ENCODE data around the gene RNLS. TPM values are rescaled to one million over a fixed set of nuclear protein-coding genes. Genes with fewer than 3 reads are reported as not detected.

Gene RNLS
- total and polyA plus RNA-seq, 2 of the 4 experiments (the other 2 are of a cell fraction) = 4.5 to 7.0 TPM

DNA sequence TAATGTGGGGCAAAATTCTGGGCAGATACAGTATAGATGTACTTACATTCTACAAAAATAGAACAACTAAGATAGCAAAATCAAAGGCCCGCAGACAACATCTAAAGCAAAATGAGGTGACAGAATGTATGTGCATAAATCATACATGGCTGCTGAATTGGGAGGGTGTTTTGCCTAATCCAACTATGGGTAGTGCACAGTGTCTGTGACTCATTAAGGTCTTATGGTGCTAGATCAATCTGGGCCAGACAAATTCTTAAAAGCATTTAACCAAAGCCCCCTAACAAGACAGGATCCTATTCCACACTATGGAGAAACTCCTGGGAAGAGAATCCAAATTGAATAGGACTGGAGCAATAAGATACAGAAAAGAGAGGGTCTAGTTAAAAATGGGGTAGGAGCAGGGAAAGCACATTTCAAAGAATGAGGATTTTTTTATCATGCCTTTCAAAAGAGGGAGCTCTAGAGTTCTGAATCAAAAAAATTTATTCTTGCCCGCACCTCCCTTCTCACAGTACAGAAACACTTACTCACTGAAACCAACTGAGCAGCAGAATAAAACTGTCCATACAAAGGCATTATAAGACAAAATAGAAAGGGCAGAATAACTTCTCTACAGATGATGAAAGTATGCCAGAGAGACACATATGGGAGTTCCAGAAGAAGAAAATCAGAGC is 181.3 kb downstream of the RNLS start:
- H3K18ac ChIP-seq (ENCODE audit: low read depth, low read length) = no peak overlapping the region
- no peak overlapping the region for H2BK15ac ChIP-seq (ENCODE audit: low read depth, low read length)
- intact Hi-C loops (cut with micrococcal nuclease) (loop anchor here (5.0 kb wide), 1 partner anchor 150 kb away; no protein-coding TSS in a partner anchor), dilution Hi-C loops (cut with HindIII; ENCODE audit: low sequenced_read_pairs, unreplicated experiment) (no loop called here), in situ Hi-C loops (cut with MboI; ENCODE audit: low sequenced_read_pairs) (no loop called here)
- no peak overlapping the region for H3K4me2 ChIP-seq (ENCODE audit: low read depth, low read length)
- no peak overlapping the region for H3K14ac ChIP-seq (replicated peaks; ENCODE audit: low read depth, low read length)
- POLR2A ChIA-PET (ENCODE audit: unreplicated experiment) = no interaction called here
- no peak overlapping the region for H2AK5ac ChIP-seq (ENCODE audit: low read depth, low read length)
- H3K23ac ChIP-seq (ENCODE audit: low read depth, low read length) = no peak overlapping the region
- no peak overlapping the region for H3K9ac ChIP-seq (ENCODE audit: low read depth, low read length)
- peak; percentile 35 for DNase-seq
- H2BK5ac ChIP-seq (ENCODE audit: low read depth, low read length, poor library complexity, severe bottlenecking) = no peak overlapping the region
- no peaks in the 10 kb centered on the region for H3K36me3 ChIP-seq (ENCODE audit: control insufficient read depth, insufficient read depth, low read length)
- H2AFZ ChIP-seq (replicated peaks; ENCODE audit: low read length, poor library complexity) = no peak overlapping the region
- no peak overlapping the region for H2AK9ac ChIP-seq (replicated peaks; ENCODE audit: low read depth, low read length, poor library complexity)
- no peak overlapping the region for H2BK20ac ChIP-seq (ENCODE audit: low read depth, low read length)
- WGBS, 2 experiments (ENCODE audit: extremely low coverage in 2 of 2, insufficient read length in 1 of 2) = no CpG with 5 or more reads among the region's 2 CpGs
- no peaks in the 10 kb centered on the region for H3K4me1 ChIP-seq (ENCODE audit: control insufficient read depth, insufficient read depth, low read length)
- H4K5ac ChIP-seq (ENCODE audit: low read depth, low read length) = no peak overlapping the region
- H3K27me3 ChIP-seq (ENCODE audit: control insufficient read depth, insufficient read depth, low read length) = no peaks in the 10 kb centered on the region
- H4K20me1 ChIP-seq (ENCODE audit: insufficient read depth, low read length) = no peaks in the 10 kb centered on the region
- no peak overlapping the region for H3K27ac ChIP-seq (ENCODE audit: insufficient read depth, low read length)
- no peak overlapping the region for H3K56ac ChIP-seq (ENCODE audit: extremely low read depth, insufficient read depth, low read length)
- peak; percentile 77 for ATAC-seq (ENCODE audit: low read depth)
- no peaks in the 10 kb centered on the region for H3K9me3 ChIP-seq (ENCODE audit: control insufficient read depth, insufficient read depth, low read length)
- no peak overlapping the region for H4K8ac ChIP-seq (ENCODE audit: low read depth in 2 of 2, low read length in 2 of 2)
- H3K79me1 ChIP-seq (ENCODE audit: low read depth in 1 of 2, low read length in 2 of 2) = no peaks in the 10 kb centered on the region
- H3K4me3 ChIP-seq (ENCODE audit: insufficient read depth, low read depth, low read length) = no peak overlapping the region
- H3K9me1 ChIP-seq (ENCODE audit: insufficient read depth, low read length) = no peaks in the 10 kb centered on the region
- CTCF ChIA-PET = interaction anchor here (0.5 to 1.3 kb wide), 6 partner anchors 12 to 1444 kb away, joined by 3 read pairs; no protein-coding TSS in a partner anchor
- BruUV-seq (replicated peaks) = no TSS peak
- H4K91ac ChIP-seq (ENCODE audit: insufficient read depth, low read depth, low read length) = no peak overlapping the region
- TF ChIP-seq ELK1 (IDR thresholded peaks at IDR 0.05; ENCODE audit: borderline replicate concordance, low read depth, low read length) (no peak), CHD1 (IDR thresholded peaks at IDR 0.05; ENCODE audit: low read depth, low read length) (no peak), RFX5 (IDR thresholded peaks at IDR 0.05; ENCODE audit: low read depth, low read length) (no peak), BHLHE40 (IDR thresholded peaks at IDR 0.05; ENCODE audit: low read depth, low read length) (no peak), NFE2L2 (IDR thresholded peaks at IDR 0.05; ENCODE audit: low read depth, low read length) (no peak), FOS (IDR thresholded peaks at IDR 0.05; ENCODE audit: low read depth, low read length) (no peak), SMC3 (IDR thresholded peaks at IDR 0.05; ENCODE audit: low read depth, low read length) (no peak), MXI1 (IDR thresholded peaks at IDR 0.05; ENCODE audit: borderline replicate concordance, low read depth, low read length) (no peak), MAZ (IDR thresholded peaks at IDR 0.05; ENCODE audit: borderline replicate concordance, low read depth, low read length) (no peak), RAD21 (IDR thresholded peaks at IDR 0.05; ENCODE audit: low read length) (peak; percentile 35), CEBPB (IDR thresholded peaks at IDR 0.05; ENCODE audit: low read depth, low read length) (no peak)
- TF ChIP-seq, protein P1, sequence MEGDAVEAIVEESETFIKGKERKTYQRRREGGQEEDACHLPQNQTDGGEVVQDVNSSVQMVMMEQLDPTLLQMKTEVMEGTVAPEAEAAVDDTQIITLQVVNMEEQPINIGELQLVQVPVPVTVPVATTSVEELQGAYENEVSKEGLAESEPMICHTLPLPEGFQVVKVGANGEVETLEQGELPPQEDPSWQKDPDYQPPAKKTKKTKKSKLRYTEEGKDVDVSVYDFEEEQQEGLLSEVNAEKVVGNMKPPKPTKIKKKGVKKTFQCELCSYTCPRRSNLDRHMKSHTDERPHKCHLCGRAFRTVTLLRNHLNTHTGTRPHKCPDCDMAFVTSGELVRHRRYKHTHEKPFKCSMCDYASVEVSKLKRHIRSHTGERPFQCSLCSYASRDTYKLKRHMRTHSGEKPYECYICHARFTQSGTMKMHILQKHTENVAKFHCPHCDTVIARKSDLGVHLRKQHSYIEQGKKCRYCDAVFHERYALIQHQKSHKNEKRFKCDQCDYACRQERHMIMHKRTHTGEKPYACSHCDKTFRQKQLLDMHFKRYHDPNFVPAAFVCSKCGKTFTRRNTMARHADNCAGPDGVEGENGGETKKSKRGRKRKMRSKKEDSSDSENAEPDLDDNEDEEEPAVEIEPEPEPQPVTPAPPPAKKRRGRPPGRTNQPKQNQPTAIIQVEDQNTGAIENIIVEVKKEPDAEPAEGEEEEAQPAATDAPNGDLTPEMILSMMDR (conservative IDR thresholded peaks at IDR 0.05; ENCODE audit: low read depth, low read length) = peak; percentile 45
- H2BK120ac ChIP-seq (ENCODE audit: low read depth, low read length) = no peak overlapping the region
- H3K4ac ChIP-seq (ENCODE audit: low read depth, low read length) = no peak overlapping the region

All from IMR-90 (cell line).